Adrenal gland (tissue), 5 donors: Measurements from ENCODE around the gene MRPL10.

ENCODE experiments used
- CTCF ChIP-seq, 6 experiments: fragments of 450-650 bp in 4 of 6; fragments of 200-600 bp in 2 of 6; sonication (generic) in 1 of 6; IDR thresholded peaks; 1 replicate in 5 of 6; 2 replicates in 1 of 6; pipeline versions ENCODE4 v1.5.1 to v1.8.0; 2016 to 2021; ENCODE audit warnings: antibody characterized with exemption in 6 of 6, mild to moderate bottlenecking in 2 of 6, moderate library complexity in 1 of 6
- POLR2A ChIP-seq, 2 donors: fragments of 450-650 bp; IDR thresholded peaks; one replicate each; pipeline ENCODE4 v1.6.1; 2017; ENCODE audit warnings: antibody characterized with exemption in 2 of 2, mild to moderate bottlenecking in 2 of 2, moderate library complexity in 1 of 2
- donor health status: DM: no; HTN: no; CAD: no.

- no peak for TF ChIP-seq CTCF (IDR thresholded peaks at IDR 0.05)
- TF ChIP-seq POLR2A (IDR thresholded peaks at IDR 0.05): no peak
These were observed 16.8 kb upstream of the MRPL10 start for GRCh38 chr17:47848198-47848513.
